GM21381 (cell line): ENCODE results near the gene PTGDS.

Experiments used
- ATAC-seq: cut with Tn5 transposase; IDR thresholded peaks from one replicate; pipeline ENCODE4 v1.9.1; 2021; ENCODE audit warnings: mild to moderate bottlenecking, moderate library complexity; ENCODE audit not compliant: unreplicated experiment

The PTGDS gene

GRCh38 chr9:136957461-136957860 lies 19.8 kb upstream of the PTGDS start:
- no peak for ATAC-seq

- ATAC-seq = no peak
Measured at GRCh38 chr9:136957901-136958300, 19.4 kb upstream of the PTGDS start.

GRCh38 chr9:136958473-136958872 lies 18.8 kb upstream of the PTGDS start:
- no peak for ATAC-seq

GRCh38 chr9:136958898-136959850 lies 18.1 kb upstream of the PTGDS start:
- ATAC-seq = no peak

- no peak for ATAC-seq
Measured at GRCh38 chr9:136960212-136960937, 16.9 kb upstream of the PTGDS start.

GRCh38 chr9:136960938-136961275 lies 16.4 kb upstream of the PTGDS start:
- no peak for ATAC-seq

GRCh38 chr9:136961279-136962065 lies 15.8 kb upstream of the PTGDS start:
- no peak for ATAC-seq

- ATAC-seq = no peak
Measured at GRCh38 chr9:136962163-136962562, 15.1 kb upstream of the PTGDS start.

- no peak for ATAC-seq
Measured at GRCh38 chr9:136962701-136963248, 14.5 kb upstream of the PTGDS start.

- ATAC-seq = no peak
Measured at GRCh38 chr9:136963341-136963740, 14.0 kb upstream of the PTGDS start.

- ATAC-seq = no peak
Measured at GRCh38 chr9:136963751-136964150, 13.6 kb upstream of the PTGDS start.

GRCh38 chr9:136964171-136964689 lies 13.1 kb upstream of the PTGDS start:
- no peak for ATAC-seq

GRCh38 chr9:136964833-136965422 lies 12.4 kb upstream of the PTGDS start:
- ATAC-seq = no peak

GRCh38 chr9:136965771-136966484 lies 11.4 kb upstream of the PTGDS start:
- ATAC-seq = no peak

GRCh38 chr9:136968333-136969127 lies 8.8 kb upstream of the PTGDS start:
- no peak for ATAC-seq

GRCh38 chr9:136969150-136969549 lies 8.2 kb upstream of the PTGDS start:
- ATAC-seq = no peak

GRCh38 chr9:136969774-136970173 lies 7.5 kb upstream of the PTGDS start:
- ATAC-seq = no peak

- no peak for ATAC-seq
Measured at GRCh38 chr9:136970361-136970760, 6.9 kb upstream of the PTGDS start.

GRCh38 chr9:136971746-136972145 lies 5.6 kb upstream of the PTGDS start:
- ATAC-seq = no peak
